Renal pelvis (tissue), 4 donors: ENCODE data around the gene SEC22C. TPM values are rescaled to one million over a fixed set of nuclear protein-coding genes. Genes with fewer than 3 reads are reported as not detected.
"Not testable (repeated sequence)": the region's sequence is repeated elsewhere in the genome, so short reads cannot be mapped to it uniquely, and the experiment has no call there.

Experiments
- DNase-seq: peaks from one replicate; pipeline ENCODE4 v3.0.0-alpha.2; 2013
- polyA plus RNA-seq, 3 donors: library from polyadenylated mRNA; unstranded; fragments of 120-200 nt; gene quantifications; one replicate each; pipeline ENCODE4 v1.2.1, GENCODE V29; 2013; ENCODE audit not compliant: insufficient read length in 3 of 3

The SEC22C gene
- polyA plus RNA-seq, 3 donors, result 38.3 to 47.5 (median 44.7) TPM

DNA sequence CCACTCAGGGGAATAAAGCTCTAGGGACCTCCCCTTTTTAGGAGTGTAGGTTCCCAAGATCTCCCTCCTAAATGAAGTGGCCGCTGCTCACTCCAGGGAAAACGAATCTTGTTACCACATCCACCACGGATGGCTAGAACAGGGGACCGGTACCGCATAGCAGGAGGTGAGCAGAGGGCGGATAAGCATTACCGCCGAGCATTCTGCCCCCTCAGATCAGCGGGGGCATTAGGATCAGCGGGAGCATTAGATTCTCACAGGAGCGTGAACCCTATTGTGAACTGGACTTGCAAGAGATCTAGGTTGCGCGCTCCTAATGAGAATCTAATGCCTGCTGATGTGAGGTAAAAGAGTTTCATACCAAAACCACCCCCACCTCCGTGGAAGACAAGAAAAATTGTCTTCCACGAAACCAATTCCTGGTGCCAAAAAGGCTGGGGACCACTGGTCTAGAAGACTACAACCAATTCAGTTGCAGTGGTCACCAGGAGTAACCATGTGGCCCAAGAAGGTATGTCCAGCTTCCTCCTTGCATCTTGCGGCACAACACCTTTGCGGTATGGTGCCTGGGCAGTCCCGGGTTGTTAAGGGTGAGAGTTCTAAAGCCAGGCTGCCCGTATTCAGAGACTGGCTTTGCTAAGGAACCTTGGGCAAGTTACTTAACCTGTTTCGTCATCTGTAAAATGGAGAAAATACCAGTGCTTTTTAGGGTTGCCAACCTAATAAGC lies 7.8 kb upstream of the SEC22C start:
- no peak for DNase-seq

DNA sequence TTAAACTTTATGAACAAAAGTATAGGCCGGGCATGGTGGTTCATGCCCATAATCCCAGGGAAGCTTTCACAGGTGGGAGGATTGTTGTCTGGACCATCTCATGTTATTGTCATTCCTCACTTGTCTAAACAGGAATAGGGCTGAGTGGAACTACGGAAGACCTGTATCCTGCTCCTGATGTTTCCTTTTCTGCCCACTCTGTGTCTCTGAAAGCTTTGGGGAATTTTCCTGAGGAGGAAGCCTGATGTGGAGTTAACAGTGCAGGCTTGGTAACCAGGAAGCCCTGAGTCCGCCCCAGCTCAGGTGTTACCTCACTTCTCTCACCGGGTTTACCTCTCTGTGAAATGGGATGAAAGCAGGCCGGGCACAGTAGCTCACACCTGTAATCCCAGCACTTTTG lies 6.9 kb upstream of the SEC22C start:
- DNase-seq, result no peak

DNA sequence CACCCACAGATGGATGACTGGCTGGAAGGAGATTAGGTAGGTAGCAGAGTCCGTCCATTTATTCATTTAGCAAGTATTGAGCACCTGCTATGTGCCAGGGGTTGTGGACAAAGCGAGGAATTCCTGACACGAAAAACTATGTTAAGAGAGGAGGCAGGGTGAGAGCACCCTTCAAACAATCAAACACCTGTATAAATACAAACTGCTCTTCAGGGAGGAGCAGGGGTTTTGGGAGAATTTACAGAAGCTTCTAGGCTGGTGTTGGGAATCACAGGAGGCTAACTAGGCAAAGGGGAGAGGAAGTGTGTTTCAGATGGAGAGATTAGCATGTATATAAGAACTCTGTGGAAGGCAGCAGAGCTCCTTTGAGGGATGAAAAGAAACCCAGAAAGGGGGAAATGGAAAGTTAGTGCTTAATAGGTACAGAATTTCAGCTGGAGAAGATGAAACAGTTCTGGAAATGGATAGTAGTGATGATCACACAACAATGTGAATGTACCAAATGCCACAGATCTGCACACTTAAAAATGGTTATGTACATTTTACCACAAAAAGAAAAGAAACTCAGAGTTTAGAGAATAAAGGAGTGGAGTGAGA lies 805 bp upstream of the SEC22C start:
- DNase-seq, result no peak

DNA sequence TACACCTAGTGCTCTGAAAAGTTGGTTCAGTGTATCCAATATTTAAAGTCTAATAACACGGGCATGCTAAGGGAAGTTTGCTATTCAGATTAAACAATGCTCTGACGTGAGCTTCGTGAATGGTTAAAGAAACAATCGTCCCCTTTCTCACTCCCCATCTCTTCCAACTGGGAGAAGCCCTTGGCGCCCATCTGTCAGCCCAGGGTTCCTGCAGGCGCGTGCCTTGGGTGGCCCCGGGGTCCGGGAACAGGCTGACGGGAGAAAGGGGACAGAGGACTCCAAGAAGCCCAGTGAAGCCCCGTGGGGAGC lies 413 bp downstream of the SEC22C start:
- no peak for DNase-seq

DNA sequence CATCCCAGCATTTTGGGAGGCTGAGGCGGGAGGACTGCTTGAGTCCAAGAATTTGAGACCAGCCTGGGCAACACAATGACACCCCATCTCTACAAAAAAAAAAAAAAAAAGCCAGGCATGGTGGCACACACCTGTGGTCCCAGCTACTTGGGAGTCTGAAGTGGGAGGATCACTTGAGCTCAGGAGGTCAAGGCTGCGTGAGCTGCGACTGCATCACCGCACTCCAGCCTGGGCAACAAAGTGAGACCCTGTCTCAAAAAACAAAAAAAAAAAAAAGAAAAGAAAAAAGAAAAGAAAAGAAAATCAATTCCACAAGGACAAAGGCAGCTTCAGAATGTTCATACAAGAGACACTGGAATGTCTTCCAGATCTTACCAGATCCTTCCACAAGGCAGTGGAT lies 2.4 kb downstream of the SEC22C start:
- DNase-seq, result not testable (repeated sequence)

DNA sequence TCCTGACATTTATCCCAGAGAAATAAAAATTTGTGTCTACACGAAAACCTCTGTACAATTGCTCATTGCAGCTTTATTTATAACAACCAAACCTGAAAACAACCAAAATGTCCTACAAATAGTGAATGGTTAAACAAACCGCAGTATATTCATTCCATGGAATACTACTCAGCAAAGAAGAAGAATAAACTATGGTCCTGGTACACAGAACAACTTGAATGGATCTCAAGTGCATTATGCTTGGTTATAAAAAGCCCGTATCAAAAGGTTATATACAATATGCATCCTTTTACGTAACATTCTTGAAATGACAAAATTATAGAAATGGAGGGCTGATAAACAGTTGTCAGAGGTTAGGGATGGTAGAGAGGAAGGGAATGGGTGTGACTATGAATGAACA lies 3.7 kb downstream of the SEC22C start:
- no peak for DNase-seq

DNA sequence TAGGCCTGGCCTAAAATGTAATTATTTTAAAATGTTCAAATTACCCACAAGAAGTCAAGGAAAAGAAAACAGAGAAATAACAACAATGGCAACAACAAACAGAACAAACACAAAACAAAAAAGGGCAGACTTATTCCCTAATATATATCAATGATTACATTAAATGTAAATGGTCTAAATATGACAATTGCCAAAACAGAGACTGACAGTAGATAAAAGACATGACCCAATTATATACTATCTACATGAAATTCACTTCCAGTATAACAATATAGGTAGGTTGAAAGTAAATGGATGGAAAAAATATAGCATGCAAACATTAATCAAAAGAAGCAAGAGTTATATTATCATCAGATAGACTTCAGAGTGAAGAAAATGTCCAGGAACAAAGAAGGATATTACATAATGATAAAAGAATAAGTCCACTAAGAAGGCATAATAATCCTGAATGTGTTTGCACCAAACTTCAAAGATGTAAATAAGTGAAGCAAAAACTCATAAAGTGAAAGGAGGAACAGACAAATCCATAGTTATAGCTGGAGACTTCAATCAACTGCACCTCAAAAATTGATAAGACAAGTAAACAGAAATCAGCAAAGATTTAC lies 6.5 kb downstream of the SEC22C start:
- no peak for DNase-seq

DNA sequence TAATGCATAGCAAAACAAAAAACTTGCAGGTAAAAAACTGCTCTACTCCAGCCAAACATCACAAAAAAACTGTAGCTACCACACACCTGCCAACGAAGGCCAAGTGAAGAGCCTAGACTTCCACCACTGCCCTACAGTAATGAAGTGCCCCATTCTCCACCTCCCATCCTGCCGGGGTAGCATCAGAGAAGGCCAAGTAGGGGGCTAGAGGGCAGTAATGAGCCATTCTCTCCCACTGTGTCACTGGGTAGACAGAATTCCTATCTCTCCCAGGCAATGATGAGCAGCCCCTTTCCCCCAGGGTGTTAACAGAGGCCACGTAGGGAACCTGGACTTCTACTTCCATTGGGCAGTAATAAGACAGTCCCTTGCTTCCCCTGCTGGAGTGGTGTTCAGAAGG lies 9.5 kb downstream of the SEC22C start:
- no peak for DNase-seq

DNA sequence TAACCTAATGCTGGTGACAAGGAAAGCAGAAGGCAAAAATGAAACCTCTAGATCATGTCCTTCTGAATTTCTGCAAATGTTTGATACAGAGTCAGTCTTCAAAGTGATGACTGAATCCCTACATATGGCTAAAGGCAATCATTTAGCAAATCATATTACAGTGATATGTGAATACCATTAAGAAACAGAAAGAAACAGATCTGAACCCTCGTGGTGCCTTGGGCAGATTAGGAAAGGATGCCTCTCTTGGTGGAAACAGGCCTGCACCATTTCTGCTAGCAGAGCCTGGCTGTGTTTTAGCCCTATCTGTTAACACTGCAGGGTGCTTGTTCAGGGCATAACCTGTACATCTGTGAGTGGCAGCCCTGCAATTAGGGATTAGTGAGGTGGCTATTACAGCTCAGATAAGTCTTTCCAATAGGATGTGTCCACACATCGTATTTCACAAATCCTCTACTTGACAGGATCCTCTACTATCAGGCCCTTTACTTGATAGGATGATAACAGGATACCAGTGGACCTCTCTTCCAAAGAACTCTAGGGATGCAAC lies 12.1 kb downstream of the SEC22C start:
- no peak for DNase-seq

DNA sequence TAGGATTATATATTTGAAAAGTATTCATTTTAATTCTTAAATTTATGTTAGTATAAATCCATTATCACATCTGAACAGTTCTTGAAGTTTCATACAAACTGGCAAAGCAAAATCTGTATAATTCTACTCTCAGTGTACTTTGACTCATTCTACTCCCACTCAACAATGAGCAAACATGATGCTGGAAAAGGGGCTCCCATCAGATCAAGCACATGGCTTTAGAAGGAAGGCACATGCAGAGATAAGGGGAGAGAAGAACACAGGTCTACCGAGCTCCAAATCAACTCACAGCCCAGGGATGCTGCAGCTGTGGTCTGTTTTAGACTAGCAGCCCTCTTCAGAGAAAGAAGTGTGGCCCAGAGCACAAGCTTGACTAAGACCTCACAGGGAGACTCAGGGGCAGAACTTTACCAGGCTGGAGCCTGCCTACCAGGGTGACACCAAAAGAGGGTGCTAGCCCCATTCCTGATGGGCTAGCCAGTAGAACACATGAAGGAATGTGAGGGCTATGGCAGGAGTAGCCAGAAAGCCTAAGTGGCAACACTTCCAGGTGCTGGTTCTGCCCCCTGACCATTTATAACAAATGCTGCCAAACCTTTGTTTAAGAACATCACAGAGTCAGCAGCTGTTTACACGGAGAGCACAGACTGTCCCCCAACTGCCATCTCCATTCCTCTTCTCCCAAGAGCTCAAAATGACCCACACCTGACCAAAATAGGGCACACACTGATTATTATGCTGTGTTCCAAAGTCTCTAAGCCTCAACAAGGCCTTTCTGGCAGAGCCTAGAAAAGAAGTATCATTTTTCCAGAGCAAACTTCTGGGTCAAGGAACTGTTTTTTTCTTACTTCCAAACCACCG lies 19.5 kb downstream of the SEC22C start:
- no peak for DNase-seq

DNA sequence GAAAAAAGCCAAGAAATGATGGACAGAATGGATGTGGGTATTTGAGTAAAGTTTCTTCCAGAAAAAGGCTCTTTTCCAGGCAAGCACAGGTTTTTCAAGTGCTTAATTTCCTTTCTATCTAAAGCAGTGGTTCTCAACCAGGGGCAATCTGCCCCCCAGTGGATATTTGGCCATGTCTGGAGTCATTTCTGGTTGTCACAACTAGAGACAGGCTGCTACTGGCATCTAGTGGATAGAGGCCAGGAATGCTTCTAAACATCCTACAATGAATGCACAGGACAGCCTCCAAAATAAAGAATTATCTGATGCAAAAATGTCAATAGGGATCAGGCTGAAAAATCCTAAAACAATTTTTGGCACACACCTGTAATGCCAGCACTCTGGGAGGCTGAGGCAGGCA lies 23.9 kb downstream of the SEC22C start:
- no peak for DNase-seq

DNA sequence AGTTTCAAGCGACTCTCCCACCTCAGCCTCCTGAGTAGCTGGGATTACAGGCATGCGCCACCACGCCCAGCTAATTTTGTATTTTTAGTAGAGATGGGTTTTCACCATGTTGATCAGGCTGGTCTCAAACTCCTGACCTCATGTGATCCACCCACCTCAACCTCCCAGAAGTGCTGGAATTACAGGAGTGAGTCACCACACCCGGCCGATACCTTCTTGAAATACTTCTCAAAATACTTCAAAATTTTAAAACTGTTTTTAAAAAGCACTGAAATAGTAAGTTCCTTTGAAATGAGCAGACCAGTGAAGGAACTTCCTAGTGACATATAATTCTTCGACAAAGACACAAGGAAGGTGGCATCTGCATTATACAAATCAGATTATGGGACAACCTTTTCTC lies 24.9 kb downstream of the SEC22C start:
- DNase-seq, result not testable (repeated sequence)

DNA sequence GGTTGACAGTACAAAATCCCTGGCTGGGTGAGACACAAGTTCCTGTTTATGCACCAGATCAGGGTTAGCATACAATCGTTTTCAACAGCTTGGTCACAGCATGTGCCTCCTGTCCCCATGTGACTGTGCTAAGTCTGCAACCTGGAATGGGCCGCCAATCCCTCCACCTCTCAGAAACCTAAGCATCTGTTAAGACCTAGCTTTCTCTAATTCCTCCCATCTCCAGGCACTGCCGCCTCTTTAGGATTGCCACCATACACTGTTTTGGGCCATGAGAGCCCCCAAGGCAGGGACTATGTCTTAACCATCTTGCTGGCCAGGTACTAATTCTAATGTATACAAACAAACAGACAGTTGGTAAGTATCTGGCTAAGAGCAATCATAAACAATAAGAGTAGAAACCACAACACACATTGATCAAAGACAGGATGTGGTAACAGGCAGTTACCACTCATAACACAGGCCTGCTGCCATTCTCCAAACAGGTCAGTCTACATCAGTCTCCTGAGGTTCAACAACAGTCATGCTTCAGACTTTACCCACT lies 25.6 kb downstream of the SEC22C start:
- DNase-seq, result no peak

DNA sequence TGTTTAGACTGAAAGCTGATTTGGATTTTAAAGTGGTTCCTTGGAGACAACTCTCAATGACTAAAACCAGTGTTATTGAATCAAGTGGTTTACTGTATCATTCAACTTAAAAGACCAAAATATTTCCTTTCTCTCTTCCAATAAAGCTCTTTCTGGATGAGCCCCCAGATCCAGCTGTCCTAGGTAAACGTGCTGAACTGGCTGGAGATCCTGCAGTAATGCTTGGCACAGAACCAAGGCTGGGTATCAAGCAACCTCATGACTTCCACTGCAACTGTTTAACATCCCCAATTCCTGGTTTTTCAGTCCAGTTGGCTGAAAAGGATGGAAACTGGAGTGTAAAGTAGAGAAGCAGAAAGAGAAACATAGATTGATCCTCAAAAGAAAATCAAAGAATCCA lies 28.9 kb downstream of the SEC22C start:
- no peak for DNase-seq

DNA sequence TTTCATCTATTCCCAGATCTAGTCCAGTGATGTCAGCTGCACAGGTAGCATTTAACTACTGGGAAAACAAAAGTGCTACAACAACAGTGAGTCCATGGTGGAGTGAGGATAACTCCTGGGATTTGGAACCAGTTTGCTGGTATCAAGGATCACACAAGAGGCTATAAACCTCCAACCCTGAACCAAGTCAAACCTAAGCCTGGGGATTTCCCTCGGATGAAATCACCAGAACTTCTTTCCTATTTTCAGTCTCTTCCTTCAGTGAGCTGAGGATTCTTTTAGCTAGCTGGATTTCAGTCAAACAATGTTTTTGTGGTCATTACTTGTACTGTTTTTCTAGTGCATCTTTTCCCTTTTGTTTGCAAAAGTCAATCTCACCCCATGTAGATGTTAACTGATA lies 31.5 kb downstream of the SEC22C start:
- DNase-seq, result no peak

DNA sequence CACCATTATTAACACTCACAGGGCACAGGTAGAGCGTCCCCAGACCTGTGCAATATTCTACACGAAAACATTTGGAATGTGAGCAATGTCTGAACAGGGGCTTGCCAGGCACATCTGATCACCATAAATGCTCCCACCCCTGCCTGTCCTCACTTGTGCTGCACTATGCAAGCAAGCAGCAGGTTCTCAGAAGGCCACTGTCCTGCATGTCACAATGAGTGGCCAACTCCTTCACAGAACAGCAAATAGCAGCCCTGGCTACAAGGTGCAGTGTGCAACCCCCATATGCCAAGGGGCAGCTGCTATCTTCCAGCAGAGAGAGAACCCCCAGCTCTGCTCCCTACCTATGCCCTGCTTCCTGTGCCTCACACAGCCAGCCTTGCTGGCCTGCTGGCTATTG lies 32.6 kb downstream of the SEC22C start:
- no peak for DNase-seq

DNA sequence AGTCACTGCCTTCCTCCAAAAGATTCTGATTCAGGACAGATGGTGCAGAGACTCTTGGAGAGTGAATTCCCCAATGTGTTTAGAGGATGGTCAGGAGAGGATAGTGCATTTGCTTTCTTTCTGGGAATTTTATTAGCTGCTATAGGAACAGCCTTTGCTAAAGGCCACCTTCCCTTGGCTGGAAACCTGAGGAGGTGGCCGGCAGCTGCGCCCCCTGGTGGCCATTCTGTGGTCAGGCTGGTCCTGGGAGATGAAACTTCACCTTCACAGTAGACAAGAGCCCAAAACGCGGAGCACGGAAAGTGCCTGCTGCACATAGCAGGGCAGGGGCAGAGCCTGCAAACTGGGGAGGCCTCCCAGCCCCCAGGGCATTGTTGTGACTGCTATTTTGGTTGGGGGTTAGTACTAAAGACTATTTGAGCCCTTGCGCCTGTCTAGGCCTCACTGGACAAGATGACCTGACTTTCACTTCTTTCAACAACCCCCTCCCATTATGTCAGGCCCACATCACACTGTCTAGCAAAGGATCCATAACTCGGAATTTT lies 34.3 kb downstream of the SEC22C start:
- DNase-seq, result peak; percentile 40

DNA sequence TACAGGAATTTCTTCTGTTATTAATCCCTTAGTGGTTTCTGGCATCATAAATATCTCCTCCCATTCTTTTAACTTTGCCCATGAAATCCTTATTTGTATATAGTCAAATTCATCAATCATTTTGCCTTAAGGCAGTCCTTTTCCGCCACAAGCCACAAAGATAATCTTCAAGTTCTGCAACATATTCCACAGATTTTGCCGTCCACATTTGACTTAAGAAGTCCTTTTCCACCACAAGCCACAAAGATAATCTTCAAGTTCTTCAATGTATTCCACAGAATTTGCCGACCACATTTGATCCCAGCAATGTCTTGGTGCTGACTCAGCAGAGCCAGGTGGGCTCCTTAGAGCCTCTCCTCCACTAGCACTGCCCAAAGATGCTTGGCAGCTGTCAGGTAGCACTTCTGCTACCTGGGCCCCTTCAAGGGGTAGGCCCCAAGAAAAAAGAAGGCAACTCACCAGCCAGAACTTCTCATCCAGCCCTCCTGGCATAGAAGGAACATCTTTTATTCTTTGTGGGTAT lies 35.0 kb downstream of the SEC22C start:
- no peak for DNase-seq

DNA sequence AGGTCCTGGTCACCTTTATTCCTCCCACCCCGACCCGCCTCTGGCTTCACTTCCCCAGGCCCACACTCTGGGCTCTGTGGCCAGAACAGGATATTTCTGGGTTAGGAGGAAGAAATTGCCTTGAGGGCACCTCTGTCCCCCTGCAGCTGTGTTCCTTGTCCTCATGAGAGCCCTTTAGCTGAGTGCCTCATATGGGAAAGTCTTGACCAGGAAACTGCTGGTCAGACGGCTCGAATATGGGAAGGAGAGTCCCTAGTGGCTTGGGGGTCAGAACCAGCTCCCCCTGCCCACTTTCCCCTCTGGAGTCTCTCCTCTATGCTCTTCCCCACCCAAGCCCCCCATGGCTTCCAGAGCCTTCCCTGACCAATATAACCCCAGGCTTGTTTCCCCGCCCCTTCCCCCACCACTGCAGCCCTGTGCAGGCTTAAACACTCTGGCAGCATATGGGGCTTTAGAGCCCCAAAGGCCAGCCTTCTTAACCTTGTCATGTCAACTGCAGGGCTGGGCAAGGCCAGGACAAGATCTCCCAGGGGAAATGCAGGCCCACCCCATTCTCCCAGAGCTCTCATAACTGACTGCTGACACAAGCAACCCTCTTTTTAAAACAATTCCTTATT lies 36.4 kb downstream of the SEC22C start:
- DNase-seq, result no peak

DNA sequence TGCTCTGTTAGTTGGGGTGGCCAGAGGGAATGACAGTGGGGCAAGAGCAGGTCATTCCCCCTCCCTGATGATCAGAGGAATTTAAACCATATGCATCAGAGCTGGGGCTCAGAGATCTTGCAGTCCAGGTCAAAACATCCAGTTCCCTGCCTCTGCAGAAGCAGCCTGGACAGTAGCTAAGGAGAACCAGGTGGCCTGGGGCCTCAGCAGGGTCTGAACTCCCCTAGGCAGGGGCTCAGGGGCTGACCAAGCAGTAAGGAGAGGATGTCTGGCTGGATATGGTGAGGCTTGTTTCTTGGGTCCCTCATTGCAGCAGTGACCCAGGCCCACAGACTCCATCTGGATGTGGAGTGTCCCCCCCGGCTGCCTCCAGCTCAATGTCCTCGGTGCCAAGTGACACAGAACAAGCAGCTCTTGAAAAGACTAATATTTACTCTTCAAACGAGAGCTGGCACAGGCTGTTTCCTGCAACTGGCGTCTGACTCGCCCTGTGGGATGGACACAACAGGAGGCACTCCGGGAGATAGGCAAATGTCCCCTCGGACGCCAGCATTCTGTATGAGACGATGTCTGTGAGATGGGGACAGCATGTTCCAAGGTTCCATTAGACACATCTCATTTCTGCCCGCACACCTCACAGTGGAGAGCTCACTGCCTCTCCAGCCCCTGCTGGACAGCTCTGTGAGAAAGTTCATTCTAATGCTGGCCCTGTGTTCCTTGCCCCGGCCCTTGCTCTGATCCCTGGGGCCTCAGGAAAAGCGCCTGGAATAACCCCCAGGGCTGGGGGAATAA lies 37.1 kb downstream of the SEC22C start:
- no peak for DNase-seq
